OCI-LY3 (cell line): Measurements from ENCODE around the gene ZNF831.

Experiments
- H2AFZ ChIP-seq: fragments of 200-600, 300-600 bp; shearing (Covaris generic); 2 replicates; pipeline ENCODE4 v1.6.0; 2014; ENCODE audit warnings: antibody characterized with exemption, low read depth, low read length
- H3K27ac ChIP-seq: fragments of 200-600, 300-600 bp; sonication (generic); 2 replicates; pipeline ENCODE4 v1.5.1; 2014; ENCODE audit warnings: mild to moderate bottlenecking, low read length, moderate library complexity, mixed read lengths
- H3K27me3 ChIP-seq: fragments of 200-600, 300-600 bp; sonication (generic); 2 replicates; pipeline ENCODE4 v1.6.1; 2014; ENCODE audit warnings: low read depth, low read length, mixed read lengths
- H3K36me3 ChIP-seq: fragments of 200-600, 300-600 bp; sonication (generic); replicated peaks from 2 replicates; pipeline ENCODE3; 2014; ENCODE audit warnings: low read depth, low read length, mixed read lengths
- H3K4me1 ChIP-seq: fragments of 300-600, 200-600 bp; sonication (generic); 2 replicates; pipeline ENCODE4 v1.6.1; 2014; ENCODE audit warnings: low read length, mixed read lengths
- H3K4me2 ChIP-seq: fragments of 200-600, 300-600 bp; sonication (generic); 2 replicates; pipeline ENCODE4 v1.6.1; 2014; ENCODE audit warnings: low read length, mixed read lengths
- H3K4me3 ChIP-seq: fragments of 300-600, 200-600 bp; sonication (generic); 2 replicates; pipeline ENCODE4 v1.5.1; 2014; ENCODE audit warnings: antibody characterized with exemption, mild to moderate bottlenecking, low read length, moderate library complexity
- H3K79me2 ChIP-seq: fragments of 300-600, 200-600 bp; shearing (Covaris generic); 2 replicates; pipeline ENCODE4 v1.6.1; 2014; ENCODE audit warnings: mild to moderate bottlenecking, low read length, mixed read lengths
- H3K9ac ChIP-seq: fragments of 300-600, 200-600 bp; shearing (Covaris generic); 2 replicates; pipeline ENCODE4 v1.6.0; 2014; ENCODE audit warnings: mild to moderate bottlenecking, low read length, moderate library complexity
- H3K9me3 ChIP-seq: fragments of 200-600, 300-600 bp; shearing (Covaris generic); 2 replicates; pipeline ENCODE4 v1.6.1; 2014; ENCODE audit warnings: low read length, mixed read lengths; ENCODE audit not compliant: insufficient read depth
- H4K20me1 ChIP-seq: fragments of 200-600, 300-600 bp; sonication (generic); 2 replicates; pipeline ENCODE4 v1.6.1; 2016; ENCODE audit warnings: low read length, mixed read lengths; ENCODE audit not compliant: insufficient read depth
- EZH2phosphoT487 ChIP-seq: fragments of 200-600 bp; shearing (Covaris generic); IDR thresholded peaks from 2 replicates; pipeline ENCODE4 v1.6.1; 2018; ENCODE audit warnings: antibody characterized with exemption, mixed run types, low read depth
- TF ChIP-seq, protein P1 (sequence below): fragments of 200-600, 300-600 bp; sonication (generic); IDR thresholded peaks from 2 replicates; pipeline ENCODE4 v1.5.1; 2014; ENCODE audit warnings: antibody characterized with exemption, low read length, low read depth

The ZNF831 gene

GRCh38 chr20:59163631-59164530 is at the start of gene ZNF831:
ZNF831 (plus strand) TSS chr20:59163821; CDS start chr20:59191020, 27,199 bp downstream.
- peak within 1 kb of the TSS; percentile 76 for H3K4me2 ChIP-seq
- H2AFZ ChIP-seq = peak within 1 kb of the TSS; percentile 93
- H3K79me2 ChIP-seq = no peaks in the 10 kb centered on the region
- H3K4me3 ChIP-seq = peak within 1 kb of the TSS; percentile 57
- H3K27me3 ChIP-seq = peaks cover 24% of the 10 kb centered on the region
- H4K20me1 ChIP-seq = no peaks in the 10 kb centered on the region
- no peaks in the 10 kb centered on the region for H3K36me3 ChIP-seq
- H3K9me3 ChIP-seq = no peaks in the 10 kb centered on the region
- peak within 1 kb of the TSS; percentile 18; the same call in 1 of the 2 replicates for H3K9ac ChIP-seq
- TF ChIP-seq, protein P1, sequence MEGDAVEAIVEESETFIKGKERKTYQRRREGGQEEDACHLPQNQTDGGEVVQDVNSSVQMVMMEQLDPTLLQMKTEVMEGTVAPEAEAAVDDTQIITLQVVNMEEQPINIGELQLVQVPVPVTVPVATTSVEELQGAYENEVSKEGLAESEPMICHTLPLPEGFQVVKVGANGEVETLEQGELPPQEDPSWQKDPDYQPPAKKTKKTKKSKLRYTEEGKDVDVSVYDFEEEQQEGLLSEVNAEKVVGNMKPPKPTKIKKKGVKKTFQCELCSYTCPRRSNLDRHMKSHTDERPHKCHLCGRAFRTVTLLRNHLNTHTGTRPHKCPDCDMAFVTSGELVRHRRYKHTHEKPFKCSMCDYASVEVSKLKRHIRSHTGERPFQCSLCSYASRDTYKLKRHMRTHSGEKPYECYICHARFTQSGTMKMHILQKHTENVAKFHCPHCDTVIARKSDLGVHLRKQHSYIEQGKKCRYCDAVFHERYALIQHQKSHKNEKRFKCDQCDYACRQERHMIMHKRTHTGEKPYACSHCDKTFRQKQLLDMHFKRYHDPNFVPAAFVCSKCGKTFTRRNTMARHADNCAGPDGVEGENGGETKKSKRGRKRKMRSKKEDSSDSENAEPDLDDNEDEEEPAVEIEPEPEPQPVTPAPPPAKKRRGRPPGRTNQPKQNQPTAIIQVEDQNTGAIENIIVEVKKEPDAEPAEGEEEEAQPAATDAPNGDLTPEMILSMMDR = no peak
- TF ChIP-seq EZH2phosphoT487 = no peak
- H3K27ac ChIP-seq = no peak within 1 kb of the TSS
- H3K4me1 ChIP-seq = peaks cover 18% of the 10 kb centered on the region

GRCh38 chr20:59117526-59117925 is 46.1 kb upstream of the ZNF831 start:
- H3K9me3 ChIP-seq = peaks cover 5% of the 10 kb centered on the region; the same call in 1 of the 2 replicates
- no peak overlapping the region for H3K27ac ChIP-seq
- TF ChIP-seq, protein P1 = no peak
- no peak for TF ChIP-seq EZH2phosphoT487
- no peak overlapping the region for H3K9ac ChIP-seq
- H3K27me3 ChIP-seq = peaks cover 18% of the 10 kb centered on the region
- peaks cover 7% of the 10 kb centered on the region for H3K36me3 ChIP-seq
- no peak overlapping the region for H3K4me2 ChIP-seq
- H3K4me1 ChIP-seq = peaks cover 33% of the 10 kb centered on the region
- no peaks in the 10 kb centered on the region for H4K20me1 ChIP-seq
- H2AFZ ChIP-seq = no peak overlapping the region
- H3K4me3 ChIP-seq = no peak overlapping the region
- H3K79me2 ChIP-seq = no peaks in the 10 kb centered on the region

- Histone ChIP-seq H3K79me2 (no peaks in the 10 kb centered on the region), H3K9me3 (peaks cover 5% of the 10 kb centered on the region; the same call in 1 of the 2 replicates), H3K36me3 (peaks cover 7% of the 10 kb centered on the region), H3K4me3 (no peak overlapping the region), H3K9ac (no peak overlapping the region), H2AFZ (no peak overlapping the region), H4K20me1 (no peaks in the 10 kb centered on the region), H3K27ac (no peak overlapping the region), H3K4me1 (peaks cover 47% of the 10 kb centered on the region), H3K27me3 (peaks cover 16% of the 10 kb centered on the region), H3K4me2 (no peak overlapping the region)
- no peak for TF ChIP-seq EZH2phosphoT487
- TF ChIP-seq, protein P1 = no peak
Measured at GRCh38 chr20:59118855-59119254, 44.8 kb upstream of the ZNF831 start.

DNA sequence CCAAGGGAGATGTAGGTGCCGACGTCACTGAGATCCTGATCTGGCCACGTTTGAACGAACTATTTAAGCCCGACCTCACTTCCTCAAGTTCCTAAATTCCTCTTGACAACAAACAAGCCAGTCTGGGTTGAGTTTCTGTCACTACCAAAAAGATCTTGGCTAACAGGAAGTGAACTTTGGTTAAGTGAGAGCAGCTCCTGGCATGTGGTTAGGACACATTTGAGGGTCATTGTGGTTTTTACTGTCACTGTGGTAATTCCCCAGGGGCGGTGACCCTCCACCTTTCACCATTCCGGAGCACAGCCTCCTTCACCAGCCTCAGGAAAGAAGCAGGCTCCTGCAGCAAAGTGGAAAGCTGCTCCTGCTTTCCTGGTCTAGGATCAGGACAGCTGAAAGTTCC is 43.1 kb upstream of the ZNF831 start:
- Histone ChIP-seq H3K4me2 (peak overlapping the region; percentile 39), H2AFZ (no peak overlapping the region), H3K36me3 (peaks cover 7% of the 10 kb centered on the region), H3K9me3 (peaks cover 5% of the 10 kb centered on the region; the same call in 1 of the 2 replicates), H4K20me1 (no peaks in the 10 kb centered on the region), H3K27me3 (peaks cover 16% of the 10 kb centered on the region), H3K27ac (no peak overlapping the region), H3K9ac (no peak overlapping the region), H3K4me3 (no peak overlapping the region), H3K4me1 (peaks cover 48% of the 10 kb centered on the region), H3K79me2 (no peaks in the 10 kb centered on the region)
- no peak for TF ChIP-seq EZH2phosphoT487
- TF ChIP-seq, protein P1 = no peak
